ENCODE results near the gene DENND6B.

DNA sequence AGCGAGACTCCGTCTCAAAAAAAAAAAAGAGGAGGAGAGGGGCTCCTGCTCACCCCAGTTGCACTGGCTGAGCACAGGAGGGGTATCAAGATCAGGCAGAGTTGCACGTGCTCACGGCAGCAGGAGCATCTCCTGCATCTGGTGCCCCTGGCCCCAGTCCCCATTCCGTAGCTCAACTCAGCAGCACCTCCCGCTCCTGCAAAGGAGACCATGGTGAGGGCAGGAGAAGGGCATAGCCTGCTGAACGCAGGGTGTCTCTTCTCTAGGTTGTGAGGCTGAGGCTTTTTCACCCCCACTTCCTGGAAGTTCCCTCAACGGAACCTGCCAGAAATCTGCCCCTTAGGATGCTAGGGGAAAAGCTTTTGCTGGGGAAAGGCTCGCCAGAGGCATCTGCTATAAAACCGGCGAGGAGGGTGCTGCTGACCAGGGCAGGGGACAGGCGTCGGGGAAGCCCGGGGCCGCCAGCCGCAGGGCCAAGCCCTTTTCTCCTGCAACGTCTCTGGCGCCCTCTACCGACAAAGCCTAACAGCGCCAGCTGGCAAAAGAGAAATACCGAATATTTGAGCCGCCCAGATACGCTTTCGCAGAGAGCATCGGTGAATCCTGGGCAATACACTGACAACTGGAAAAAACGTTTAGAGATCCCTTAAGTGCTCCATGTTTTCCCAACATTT lies 15.3 kb upstream of the DENND6B start:
- TF ChIP-seq, protein P1, sequence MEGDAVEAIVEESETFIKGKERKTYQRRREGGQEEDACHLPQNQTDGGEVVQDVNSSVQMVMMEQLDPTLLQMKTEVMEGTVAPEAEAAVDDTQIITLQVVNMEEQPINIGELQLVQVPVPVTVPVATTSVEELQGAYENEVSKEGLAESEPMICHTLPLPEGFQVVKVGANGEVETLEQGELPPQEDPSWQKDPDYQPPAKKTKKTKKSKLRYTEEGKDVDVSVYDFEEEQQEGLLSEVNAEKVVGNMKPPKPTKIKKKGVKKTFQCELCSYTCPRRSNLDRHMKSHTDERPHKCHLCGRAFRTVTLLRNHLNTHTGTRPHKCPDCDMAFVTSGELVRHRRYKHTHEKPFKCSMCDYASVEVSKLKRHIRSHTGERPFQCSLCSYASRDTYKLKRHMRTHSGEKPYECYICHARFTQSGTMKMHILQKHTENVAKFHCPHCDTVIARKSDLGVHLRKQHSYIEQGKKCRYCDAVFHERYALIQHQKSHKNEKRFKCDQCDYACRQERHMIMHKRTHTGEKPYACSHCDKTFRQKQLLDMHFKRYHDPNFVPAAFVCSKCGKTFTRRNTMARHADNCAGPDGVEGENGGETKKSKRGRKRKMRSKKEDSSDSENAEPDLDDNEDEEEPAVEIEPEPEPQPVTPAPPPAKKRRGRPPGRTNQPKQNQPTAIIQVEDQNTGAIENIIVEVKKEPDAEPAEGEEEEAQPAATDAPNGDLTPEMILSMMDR (IDR thresholded peaks at IDR 0.05), result peak; percentile 96 to 99 (median 98)
- peak in 1 of 2 donors; percentile 11 for TF ChIP-seq POLR2A (IDR thresholded peaks at IDR 0.05)

Measured in Peyer's patch (tissue), 4 donors.